HG03571 (cell line): ENCODE data around the gene CIAPIN1.
"Not testable (repeated sequence)": the region's sequence is repeated elsewhere in the genome, so short reads cannot be mapped to it uniquely, and the experiment has no call there.

Source experiments
- ATAC-seq: cut with Tn5 transposase; IDR thresholded peaks from one replicate; pipeline ENCODE4 v1.9.1; 2021; ENCODE audit not compliant: unreplicated experiment

The CIAPIN1 gene

DNA sequence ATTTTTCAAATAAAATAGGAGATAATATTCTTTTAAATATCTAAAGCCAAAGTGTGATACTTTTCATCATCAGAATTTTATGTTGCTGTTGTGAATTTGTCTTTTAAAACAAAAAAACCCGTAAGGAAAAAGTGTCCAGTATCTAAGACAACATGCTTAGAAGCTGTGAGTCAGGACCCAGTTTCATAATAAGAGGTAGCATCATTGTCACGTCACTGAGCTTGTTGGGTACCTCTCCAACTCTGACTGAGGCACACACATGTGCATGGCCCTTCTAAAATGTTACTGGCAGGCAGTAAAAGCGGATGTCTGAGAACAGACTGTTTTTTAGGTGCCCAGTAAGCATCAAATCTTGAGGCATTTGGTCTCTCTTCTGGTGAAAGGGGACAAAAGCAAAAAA, 2.5 kb downstream of the CIAPIN1 start:
- no peak for ATAC-seq

DNA sequence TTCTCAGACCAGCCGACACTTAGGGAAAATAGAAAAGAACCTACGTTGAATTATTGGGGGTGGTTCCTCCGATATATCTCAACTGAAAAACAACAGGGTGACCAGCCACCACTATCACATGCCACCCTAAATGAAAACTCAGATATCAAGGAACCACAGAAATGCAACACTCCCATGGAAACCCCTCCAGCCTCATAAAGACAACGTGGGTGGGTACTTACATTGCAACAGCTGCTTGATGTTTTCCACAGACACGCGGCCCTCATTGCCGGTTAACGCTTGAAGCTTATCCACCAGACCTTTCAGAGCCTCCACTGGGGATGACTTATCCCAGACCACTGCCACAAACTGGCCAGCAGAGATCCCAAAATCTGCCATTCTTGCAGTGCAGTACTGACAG, 6.6 kb downstream of the CIAPIN1 start:
- not testable (repeated sequence) for ATAC-seq

DNA sequence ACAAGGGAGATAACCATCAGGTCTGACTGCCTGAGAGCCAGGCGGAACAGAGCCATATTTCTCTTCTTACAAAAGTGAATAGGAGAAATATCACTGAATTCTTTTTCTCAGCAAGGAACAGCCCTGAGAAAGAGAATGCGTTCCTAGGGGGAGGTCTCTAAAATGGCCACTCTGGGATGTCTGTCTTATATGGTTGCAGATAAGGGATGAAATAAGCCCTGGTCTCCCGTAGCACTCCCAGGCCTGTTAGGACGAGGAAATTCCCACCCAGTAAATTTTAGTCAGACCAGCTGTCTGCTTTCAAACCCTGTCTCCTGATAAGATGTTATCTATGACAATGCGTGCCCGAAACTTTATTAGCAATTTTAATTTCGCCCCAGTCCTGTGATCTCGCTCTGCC, 7.2 kb downstream of the CIAPIN1 start:
- not testable (repeated sequence) for ATAC-seq

GRCh38 chr16:57435838-57436237, 11.3 kb downstream of the CIAPIN1 start:
- ATAC-seq: no peak

DNA sequence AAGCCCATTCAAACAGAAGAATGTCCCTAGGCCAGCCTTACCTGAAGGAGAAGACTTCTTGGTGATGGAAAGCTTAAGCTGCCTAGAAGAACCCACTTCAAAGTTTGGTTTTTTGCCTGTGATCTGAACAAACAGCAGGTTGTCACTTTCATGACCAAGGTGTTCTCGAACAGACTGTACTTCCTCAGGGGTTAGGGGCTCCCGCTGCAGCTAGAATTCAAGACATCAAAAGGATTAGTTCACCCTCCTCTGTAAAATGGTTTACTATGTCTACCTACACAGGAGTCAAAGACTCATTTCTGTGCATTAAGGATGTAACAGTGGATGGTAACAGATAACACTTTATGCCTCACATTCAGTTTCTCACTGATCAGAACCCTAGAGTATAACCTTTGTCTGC, 13.2 kb downstream of the CIAPIN1 start:
- no peak for ATAC-seq

GRCh38 chr16:57432989-57433388, 14.2 kb downstream of the CIAPIN1 start:
- ATAC-seq: no peak

DNA sequence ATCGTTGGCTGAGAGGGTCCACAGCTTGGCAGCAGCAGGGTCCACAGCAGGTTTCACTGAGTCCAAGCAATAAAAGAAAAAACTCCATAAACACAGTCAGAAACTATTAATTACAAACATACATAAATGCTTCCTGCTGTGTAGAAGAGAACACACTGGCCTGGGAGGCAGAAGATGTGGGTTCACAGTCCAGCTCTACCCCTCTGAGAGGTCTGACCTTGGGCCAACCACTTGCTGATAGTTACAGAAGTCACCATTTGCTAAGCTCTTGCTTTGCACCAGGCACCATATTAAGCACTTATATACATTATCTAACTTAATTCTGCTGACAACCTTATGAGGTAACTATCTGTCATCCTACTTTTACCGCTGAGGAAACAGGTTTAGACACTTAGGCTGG, 14.7 kb downstream of the CIAPIN1 start:
- no peak for ATAC-seq

DNA sequence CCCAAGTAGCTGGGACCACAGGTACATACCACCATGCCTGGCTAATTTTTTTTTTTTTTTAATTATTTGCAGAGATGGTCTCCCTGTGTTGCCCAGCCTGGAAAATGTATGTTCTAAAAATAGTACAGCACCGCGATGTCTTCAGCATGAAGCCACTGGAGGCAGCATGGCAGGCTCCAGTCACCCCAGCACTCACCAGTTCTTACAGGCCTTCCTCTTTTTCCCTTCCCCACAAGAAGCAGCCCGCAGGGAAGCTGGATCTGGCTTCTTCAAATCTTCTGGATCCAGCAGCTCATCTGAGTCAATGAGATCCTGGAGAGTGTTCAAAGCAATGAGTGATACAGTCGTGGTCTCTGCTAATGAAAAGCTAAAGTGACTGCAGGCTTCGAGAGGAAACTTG, 16.2 kb downstream of the CIAPIN1 start:
- ATAC-seq: no peak

DNA sequence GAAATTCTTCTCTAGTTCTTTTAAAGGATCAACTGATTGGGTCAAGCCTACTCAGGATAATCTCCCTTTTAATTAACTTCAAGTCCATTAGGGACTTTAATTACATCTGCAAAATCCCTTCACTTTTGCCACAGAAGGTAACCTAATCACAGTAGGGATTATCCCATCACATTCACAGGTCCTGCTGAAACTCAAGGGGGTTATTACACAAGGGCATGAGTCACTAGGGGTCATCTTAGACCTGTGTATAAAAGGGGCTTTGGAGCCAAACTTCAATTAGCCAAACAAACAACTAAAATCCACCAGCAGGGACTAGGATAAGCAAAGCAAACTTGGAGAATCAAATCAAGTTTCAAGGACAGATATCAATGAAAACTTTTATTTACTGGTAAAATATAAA, 19.4 kb downstream of the CIAPIN1 start:
- no peak for ATAC-seq

- ATAC-seq: no peak
Observed at GRCh38 chr16:57427307-57427706, 19.9 kb downstream of the CIAPIN1 start.

GRCh38 chr16:57426356-57426755, 20.8 kb downstream of the CIAPIN1 start:
- ATAC-seq: no peak

- ATAC-seq: no peak
Observed at GRCh38 chr16:57424583-57424982, 22.6 kb downstream of the CIAPIN1 start.

GRCh38 chr16:57423152-57423551, 24.0 kb downstream of the CIAPIN1 start:
- no peak for ATAC-seq

DNA sequence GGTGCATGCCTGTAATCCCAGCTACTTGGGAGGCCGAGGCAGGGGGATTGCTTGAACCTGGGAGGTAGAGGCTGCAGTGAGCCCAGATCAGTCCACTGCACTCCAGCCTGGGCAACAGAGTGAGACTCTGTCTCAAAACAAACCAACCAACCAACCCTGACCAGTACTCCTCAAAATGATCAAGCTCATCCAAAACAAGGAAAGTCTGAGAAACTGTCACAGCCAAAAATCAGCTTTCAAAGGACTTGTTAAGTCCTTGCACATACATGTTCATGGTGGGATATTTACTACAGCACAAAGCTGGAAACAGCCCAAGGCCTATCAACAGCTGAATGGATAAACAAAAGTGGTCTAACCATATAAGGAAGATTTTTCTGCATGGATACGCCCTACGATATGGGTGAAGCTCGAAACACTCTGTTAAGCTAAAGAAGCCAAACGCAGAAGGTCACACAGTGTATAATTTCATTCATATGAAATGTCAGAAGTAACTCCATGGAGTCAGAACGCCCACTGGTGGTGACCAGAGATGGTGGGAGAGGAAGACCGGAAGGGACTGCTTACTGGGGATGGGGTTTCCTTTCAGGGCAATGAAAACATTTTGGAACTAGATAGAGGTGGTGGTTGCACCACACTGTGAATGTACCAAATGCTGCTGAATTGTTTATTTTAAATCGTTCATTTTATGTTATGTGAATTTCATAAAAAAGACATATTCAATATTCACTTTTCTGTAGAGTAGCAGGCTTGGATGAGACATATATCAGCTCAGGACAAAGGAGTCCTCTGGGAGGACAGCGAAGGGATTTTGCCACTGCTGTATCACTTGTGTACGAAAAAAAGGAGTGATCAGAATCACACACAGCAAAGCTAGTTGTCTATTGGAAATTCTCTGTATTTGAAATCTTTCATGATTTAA, 24.9 kb downstream of the CIAPIN1 start:
- no peak for ATAC-seq

GRCh38 chr16:57419506-57419905, 27.7 kb downstream of the CIAPIN1 start:
- no peak for ATAC-seq

DNA sequence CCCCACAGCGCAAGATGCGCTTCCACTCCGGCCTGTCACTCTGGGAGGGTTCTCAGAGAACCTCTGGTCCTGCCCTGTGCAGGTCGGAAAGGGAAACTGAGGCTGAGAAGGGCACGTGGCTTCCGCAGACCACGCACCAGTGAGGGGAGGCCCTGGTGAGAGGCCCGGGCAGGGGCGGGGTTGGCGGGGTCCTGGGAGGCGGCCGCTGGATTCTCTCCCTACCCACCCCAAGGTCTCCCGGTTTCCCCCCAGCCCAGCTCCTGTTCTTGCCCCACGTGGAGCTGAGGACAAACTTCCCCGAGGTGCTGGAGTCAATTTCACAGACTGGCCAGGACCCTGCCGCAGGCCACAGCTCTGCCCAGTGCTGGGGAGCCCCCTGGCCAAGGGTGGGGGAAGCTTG, 31.1 kb downstream of the CIAPIN1 start:
- no peak for ATAC-seq

DNA sequence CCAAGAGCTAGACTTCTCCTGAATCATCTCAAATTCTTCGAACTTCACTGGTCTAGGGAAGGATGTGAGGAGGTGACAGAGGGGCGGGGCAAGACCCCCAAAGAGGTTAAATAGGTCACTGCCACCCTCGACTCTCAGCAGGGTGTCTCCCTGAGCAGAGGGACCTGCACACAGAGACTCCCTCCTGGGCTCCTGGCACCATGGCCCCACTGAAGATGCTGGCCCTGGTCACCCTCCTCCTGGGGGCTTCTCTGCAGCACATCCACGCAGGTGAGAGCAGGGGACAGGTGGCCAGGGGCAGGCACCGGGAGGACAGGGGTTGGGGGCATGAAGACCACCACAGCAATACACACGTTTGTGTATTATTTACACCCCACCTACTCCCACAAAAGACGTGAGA, 33.5 kb downstream of the CIAPIN1 start:
- no peak for ATAC-seq

DNA sequence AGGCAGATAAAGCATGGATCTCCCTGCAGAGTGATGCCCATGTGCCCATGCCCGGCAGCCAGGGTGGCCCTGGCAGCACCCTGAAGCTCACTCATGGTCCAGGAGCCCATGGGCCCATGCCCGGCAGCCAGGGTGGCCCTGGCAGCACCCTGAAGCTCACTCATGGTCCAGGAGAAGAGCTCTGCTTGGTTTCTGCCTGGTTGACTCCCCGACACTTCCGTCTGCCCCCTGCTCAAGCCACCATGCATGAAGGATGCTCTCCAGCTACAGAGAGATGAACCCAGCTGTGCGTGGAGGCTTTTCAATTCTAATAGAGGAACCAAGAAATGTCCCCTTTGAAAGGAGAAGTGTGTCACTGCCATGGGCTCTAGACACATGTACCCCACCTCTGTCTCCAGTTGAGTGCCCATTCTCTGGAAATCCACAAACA, 33.9 kb downstream of the CIAPIN1 start:
- ATAC-seq: peak; percentile 61

- no peak for ATAC-seq
Observed at GRCh38 chr16:57412584-57412983, 34.6 kb downstream of the CIAPIN1 start.

DNA sequence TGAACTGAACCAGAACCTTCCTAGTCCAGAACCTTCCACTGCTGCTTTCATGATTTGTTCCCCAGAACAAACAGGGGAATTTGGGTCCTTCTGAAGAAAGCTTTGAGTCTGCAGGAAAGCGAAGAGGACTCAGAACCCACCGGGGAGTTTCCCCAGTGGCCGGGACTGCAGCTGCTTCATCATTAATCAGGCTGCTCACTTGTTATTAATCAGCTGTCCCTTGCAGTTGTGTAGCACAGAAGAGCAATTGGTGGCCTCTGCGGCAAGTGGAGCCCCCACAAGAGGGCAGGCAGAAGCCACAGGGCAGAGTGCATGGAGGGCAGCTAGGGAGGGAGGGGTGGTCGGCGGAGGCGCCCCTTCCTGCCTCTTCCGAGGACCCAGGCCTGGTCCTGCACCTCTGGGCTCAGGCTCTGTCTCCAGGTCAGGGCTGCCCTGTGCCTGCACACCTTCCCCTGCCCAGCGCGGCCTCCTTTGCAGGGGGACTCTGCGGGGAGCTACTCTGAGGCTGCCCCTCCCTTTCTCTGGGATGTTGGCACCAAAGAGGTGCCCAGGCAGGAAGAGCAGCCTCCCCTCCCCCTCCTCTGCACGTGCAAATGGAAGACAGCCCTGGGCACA, 35.7 kb downstream of the CIAPIN1 start:
- ATAC-seq: no peak

DNA sequence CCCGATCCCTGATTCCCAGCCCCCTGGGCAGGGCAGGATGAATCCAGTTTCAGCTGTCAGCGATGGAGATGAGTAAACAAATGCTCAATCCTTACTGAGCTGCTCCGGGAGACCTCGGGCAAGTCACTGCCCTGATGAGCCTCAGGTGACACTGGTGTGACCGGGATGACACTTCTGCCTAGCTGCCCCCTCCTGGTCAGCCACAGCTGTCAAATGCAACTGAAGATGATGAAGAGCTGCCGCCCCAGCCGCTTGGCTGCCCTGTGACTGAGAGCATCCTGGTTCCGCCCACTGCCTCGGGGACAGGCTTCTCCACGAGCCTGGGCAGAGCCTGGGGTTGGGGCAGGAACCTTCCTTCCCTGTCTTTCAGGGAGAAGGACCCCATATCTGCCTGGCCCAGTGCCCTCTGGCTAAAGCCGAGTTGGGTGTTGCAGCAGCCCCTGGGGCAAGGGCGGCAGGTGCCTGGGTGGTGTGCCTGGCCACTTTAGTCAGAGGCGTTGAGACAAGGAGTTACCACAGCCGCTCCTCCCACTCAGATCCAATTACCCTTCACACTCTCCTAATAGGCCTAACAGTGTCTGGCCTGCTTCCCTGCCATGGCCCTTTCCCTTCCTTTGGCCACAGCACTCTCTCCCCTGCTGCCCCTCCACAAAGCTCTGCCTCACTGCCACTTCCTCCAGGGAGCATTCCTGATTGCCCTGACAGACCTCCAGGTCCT, 37.2 kb downstream of the CIAPIN1 start:
- ATAC-seq: no peak

- ATAC-seq: no peak
Observed at GRCh38 chr16:57409065-57409464, 38.1 kb downstream of the CIAPIN1 start.
